Measurements from ENCODE around the gene LDLRAD3.

The LDLRAD3 gene

DNA sequence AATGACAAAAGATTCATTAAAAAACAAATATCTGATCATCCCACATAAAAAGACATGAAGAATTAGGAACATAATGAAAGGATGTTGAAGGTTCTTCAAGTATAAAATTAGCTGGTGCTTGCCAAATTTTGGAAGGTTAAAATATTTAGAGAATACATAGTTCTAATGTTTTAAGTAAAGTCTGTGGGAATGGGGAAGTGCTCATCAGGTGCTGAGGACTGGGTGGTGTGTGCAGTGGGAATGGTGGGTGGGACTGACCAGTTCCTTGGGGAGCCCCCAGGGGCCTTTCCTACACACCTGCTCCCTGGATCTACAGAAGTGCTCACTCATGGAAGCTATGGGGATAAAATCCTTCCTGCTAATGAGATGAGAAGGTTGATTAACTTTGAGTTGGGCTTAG is 11.8 kb downstream of the LDLRAD3 start:
- H3K36me3 ChIP-seq (ENCODE audit: control insufficient read depth, insufficient read depth, low read length), result no peaks in the 10 kb centered on the region
- no peak overlapping the region for H3K9ac ChIP-seq (ENCODE audit: low read depth, low read length)
- no peaks in the 10 kb centered on the region for H3K9me3 ChIP-seq (ENCODE audit: control insufficient read depth, insufficient read depth, low read length)
- no peaks in the 10 kb centered on the region for H3K27me3 ChIP-seq (ENCODE audit: control insufficient read depth, insufficient read depth, low read length)
- H3K4me1 ChIP-seq (ENCODE audit: control insufficient read depth, insufficient read depth, low read length), result no peaks in the 10 kb centered on the region; the same call in 1 of the 2 replicates
- no peak overlapping the region for H3K27ac ChIP-seq (ENCODE audit: low read depth, low read length)
- no peak overlapping the region for H3K4me3 ChIP-seq (ENCODE audit: low read depth, low read length)

- no peak overlapping the region for H3K27ac ChIP-seq (ENCODE audit: low read depth, low read length)
- H3K4me3 ChIP-seq (ENCODE audit: low read depth, low read length), result no peak overlapping the region
- peaks cover 23% of the 10 kb centered on the region for H3K4me1 ChIP-seq (ENCODE audit: control insufficient read depth, insufficient read depth, low read length)
- no peak overlapping the region for H3K9ac ChIP-seq (ENCODE audit: low read depth, low read length)
- no peaks in the 10 kb centered on the region for H3K36me3 ChIP-seq (ENCODE audit: control insufficient read depth, insufficient read depth, low read length)
- 0 out of 2 replicates have a peak, but pooled peaks cover 3% of the 10 kb centered on the region for H3K9me3 ChIP-seq (ENCODE audit: control insufficient read depth, insufficient read depth, low read length)
- H3K27me3 ChIP-seq (ENCODE audit: control insufficient read depth, insufficient read depth, low read length), result no peaks in the 10 kb centered on the region
Measured at GRCh38 chr11:35962369-35963138, 18.7 kb downstream of the LDLRAD3 start.

- H3K9me3 ChIP-seq (ENCODE audit: control insufficient read depth, insufficient read depth, low read length), result 0 out of 2 replicates have a peak, but pooled peaks cover 3% of the 10 kb centered on the region
- H3K4me3 ChIP-seq (ENCODE audit: low read depth, low read length), result no peak overlapping the region
- no peaks in the 10 kb centered on the region for H3K27me3 ChIP-seq (ENCODE audit: control insufficient read depth, insufficient read depth, low read length)
- H3K4me1 ChIP-seq (ENCODE audit: control insufficient read depth, insufficient read depth, low read length), result peaks cover 23% of the 10 kb centered on the region
- H3K9ac ChIP-seq (ENCODE audit: low read depth, low read length), result no peak overlapping the region
- H3K27ac ChIP-seq (ENCODE audit: low read depth, low read length), result no peak overlapping the region
- H3K36me3 ChIP-seq (ENCODE audit: control insufficient read depth, insufficient read depth, low read length), result no peaks in the 10 kb centered on the region
Measured at GRCh38 chr11:35963911-35964310, 20.0 kb downstream of the LDLRAD3 start.

DNA sequence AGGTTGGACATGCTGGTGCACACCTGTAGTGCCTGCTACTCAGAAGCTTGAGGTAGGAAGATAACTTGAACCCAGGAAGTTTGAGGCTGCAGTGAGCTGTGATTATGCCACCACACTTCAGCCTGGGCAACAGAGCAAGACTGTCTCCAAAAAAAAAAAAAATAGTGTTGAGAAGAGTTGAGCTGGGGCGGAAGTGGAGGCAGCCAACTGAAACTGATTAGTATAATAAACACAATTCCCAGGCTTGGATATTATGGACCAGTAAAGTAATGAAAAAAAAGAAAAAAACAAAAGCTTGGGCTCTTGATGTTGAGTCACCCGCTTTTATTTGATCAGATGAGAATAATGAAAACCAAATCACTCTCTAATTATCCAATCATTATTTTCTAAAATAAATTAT is 21.0 kb downstream of the LDLRAD3 start:
- no peak overlapping the region for H3K4me3 ChIP-seq (ENCODE audit: low read depth, low read length)
- H3K27ac ChIP-seq (ENCODE audit: low read depth, low read length), result no peak overlapping the region
- no peaks in the 10 kb centered on the region for H3K36me3 ChIP-seq (ENCODE audit: control insufficient read depth, insufficient read depth, low read length)
- H3K9ac ChIP-seq (ENCODE audit: low read depth, low read length), result no peak overlapping the region
- H3K27me3 ChIP-seq (ENCODE audit: control insufficient read depth, insufficient read depth, low read length), result no peaks in the 10 kb centered on the region
- H3K4me1 ChIP-seq (ENCODE audit: control insufficient read depth, insufficient read depth, low read length), result peaks cover 23% of the 10 kb centered on the region
- 0 out of 2 replicates have a peak, but pooled peaks cover 3% of the 10 kb centered on the region for H3K9me3 ChIP-seq (ENCODE audit: control insufficient read depth, insufficient read depth, low read length)

DNA sequence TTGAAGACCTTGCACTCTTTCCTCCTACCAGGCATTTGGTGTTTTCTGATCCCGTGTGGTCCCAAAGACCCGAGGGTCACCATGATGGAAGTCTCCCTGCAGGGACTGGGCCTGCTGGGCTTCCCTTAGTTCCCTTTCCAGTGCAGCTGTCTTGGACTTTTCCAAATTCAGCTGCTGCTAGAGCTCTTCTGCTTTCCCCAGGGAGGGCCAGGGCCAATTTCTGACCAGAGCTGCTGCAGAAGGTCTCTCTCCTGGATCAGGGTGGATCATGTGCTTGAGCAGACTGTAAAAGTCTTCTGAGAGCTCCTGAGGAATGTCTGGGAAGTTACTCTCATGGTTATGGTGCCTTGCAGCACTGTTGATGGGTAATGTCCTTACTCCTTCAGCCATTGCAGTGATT is 23.2 kb downstream of the LDLRAD3 start:
- H3K36me3 ChIP-seq (ENCODE audit: control insufficient read depth, insufficient read depth, low read length), result no peaks in the 10 kb centered on the region
- 0 out of 2 replicates have a peak, but pooled peaks cover 3% of the 10 kb centered on the region for H3K9me3 ChIP-seq (ENCODE audit: control insufficient read depth, insufficient read depth, low read length)
- H3K27ac ChIP-seq (ENCODE audit: low read depth, low read length), result no peak overlapping the region
- H3K4me1 ChIP-seq (ENCODE audit: control insufficient read depth, insufficient read depth, low read length), result peaks cover 11% of the 10 kb centered on the region
- no peak overlapping the region for H3K4me3 ChIP-seq (ENCODE audit: low read depth, low read length)
- no peak overlapping the region for H3K9ac ChIP-seq (ENCODE audit: low read depth, low read length)
- no peaks in the 10 kb centered on the region for H3K27me3 ChIP-seq (ENCODE audit: control insufficient read depth, insufficient read depth, low read length)

DNA sequence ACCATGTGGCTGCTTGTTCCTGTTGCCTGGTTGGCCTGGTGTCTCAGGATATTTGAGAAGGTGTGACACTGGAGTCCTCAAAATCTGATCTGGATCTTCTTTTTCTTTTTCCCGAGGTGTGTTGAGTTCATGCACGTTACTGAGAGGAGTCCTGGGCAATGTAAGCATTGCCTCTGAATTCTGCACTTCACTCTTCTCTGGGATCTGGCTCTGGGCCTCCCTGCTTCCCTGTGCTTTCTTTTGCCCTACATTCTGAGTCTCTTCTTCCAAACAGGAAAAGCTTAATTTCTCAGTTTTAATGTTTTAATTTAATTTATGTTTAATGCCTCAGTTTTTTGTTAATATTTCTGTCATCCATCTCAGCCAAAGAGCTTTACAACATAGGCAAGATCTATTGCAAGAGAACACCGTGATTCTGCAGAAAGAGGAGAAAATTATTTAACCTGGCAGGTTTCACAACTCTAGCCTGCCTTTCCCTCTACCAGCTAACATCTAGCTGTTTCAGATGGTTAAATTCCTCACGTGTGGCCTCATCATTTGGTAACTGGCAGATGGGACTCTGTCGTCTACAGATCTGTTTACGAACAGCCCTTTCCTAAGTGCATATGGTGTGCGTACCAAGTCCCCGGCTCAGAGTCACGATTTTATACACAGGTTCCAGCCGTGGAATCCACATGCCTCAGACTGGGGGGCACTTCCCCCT is 24.7 kb downstream of the LDLRAD3 start:
- Histone ChIP-seq H3K9me3 (ENCODE audit: control insufficient read depth, insufficient read depth, low read length) (peaks cover 2% of the 10 kb centered on the region; the same call in 1 of the 2 replicates), H3K27me3 (ENCODE audit: control insufficient read depth, insufficient read depth, low read length) (no peaks in the 10 kb centered on the region), H3K9ac (ENCODE audit: low read depth, low read length) (no peak overlapping the region), H3K36me3 (ENCODE audit: control insufficient read depth, insufficient read depth, low read length) (no peaks in the 10 kb centered on the region), H3K27ac (ENCODE audit: low read depth, low read length) (no peak overlapping the region), H3K4me1 (ENCODE audit: control insufficient read depth, insufficient read depth, low read length) (peaks cover 10% of the 10 kb centered on the region), H3K4me3 (ENCODE audit: low read depth, low read length) (no peak overlapping the region)

GRCh38 chr11:35969089-35970042 is 25.5 kb downstream of the LDLRAD3 start:
- no peak overlapping the region for H3K27ac ChIP-seq (ENCODE audit: low read depth, low read length)
- H3K27me3 ChIP-seq (ENCODE audit: control insufficient read depth, insufficient read depth, low read length), result no peaks in the 10 kb centered on the region
- H3K9ac ChIP-seq (ENCODE audit: low read depth, low read length), result no peak overlapping the region
- H3K36me3 ChIP-seq (ENCODE audit: control insufficient read depth, insufficient read depth, low read length), result no peaks in the 10 kb centered on the region
- peaks cover 6% of the 10 kb centered on the region for H3K9me3 ChIP-seq (ENCODE audit: control insufficient read depth, insufficient read depth, low read length)
- no peak overlapping the region for H3K4me3 ChIP-seq (ENCODE audit: low read depth, low read length)
- peaks cover 10% of the 10 kb centered on the region for H3K4me1 ChIP-seq (ENCODE audit: control insufficient read depth, insufficient read depth, low read length)

- no peak overlapping the region for H3K9ac ChIP-seq (ENCODE audit: low read depth, low read length)
- 0 out of 2 replicates have a peak, but pooled peaks cover 4% of the 10 kb centered on the region for H3K36me3 ChIP-seq (ENCODE audit: control insufficient read depth, insufficient read depth, low read length)
- peaks cover 6% of the 10 kb centered on the region for H3K9me3 ChIP-seq (ENCODE audit: control insufficient read depth, insufficient read depth, low read length)
- no peak overlapping the region for H3K4me3 ChIP-seq (ENCODE audit: low read depth, low read length)
- peaks cover 4% of the 10 kb centered on the region; the same call in 1 of the 2 replicates for H3K4me1 ChIP-seq (ENCODE audit: control insufficient read depth, insufficient read depth, low read length)
- no peaks in the 10 kb centered on the region for H3K27me3 ChIP-seq (ENCODE audit: control insufficient read depth, insufficient read depth, low read length)
- H3K27ac ChIP-seq (ENCODE audit: low read depth, low read length), result no peak overlapping the region
Measured at GRCh38 chr11:35970445-35970844, 26.6 kb downstream of the LDLRAD3 start.

DNA sequence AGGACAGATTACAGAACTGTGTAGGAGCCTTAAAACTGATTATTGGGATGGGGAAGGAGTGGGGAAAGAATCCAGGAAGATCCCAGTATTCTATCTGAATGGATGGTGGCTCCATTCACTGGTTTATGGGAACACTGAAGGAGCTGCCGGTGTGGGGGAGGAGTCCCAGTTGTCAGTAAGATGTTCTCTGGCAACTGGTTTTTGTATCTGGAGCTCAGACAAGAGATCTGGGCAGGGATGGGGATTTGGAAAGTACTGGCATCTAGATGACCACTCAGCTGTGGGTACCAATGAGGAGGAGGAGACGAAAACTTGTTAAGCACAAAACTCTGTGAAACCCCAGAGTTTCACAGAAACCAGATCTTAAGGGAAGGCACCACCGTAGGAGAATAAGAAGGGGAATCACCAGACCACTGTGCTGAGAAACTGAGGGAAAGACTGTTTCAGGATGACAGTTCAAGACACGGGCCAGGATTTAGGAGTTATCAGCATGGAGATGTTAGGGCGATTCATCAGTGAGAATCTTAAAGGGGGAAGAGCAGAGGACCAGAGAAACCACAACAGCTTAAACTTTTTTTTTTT is 28.1 kb downstream of the LDLRAD3 start:
- H3K9ac ChIP-seq (ENCODE audit: low read depth, low read length), result no peak overlapping the region
- H3K9me3 ChIP-seq (ENCODE audit: control insufficient read depth, insufficient read depth, low read length), result peaks cover 6% of the 10 kb centered on the region
- no peaks in the 10 kb centered on the region for H3K4me1 ChIP-seq (ENCODE audit: control insufficient read depth, insufficient read depth, low read length)
- H3K36me3 ChIP-seq (ENCODE audit: control insufficient read depth, insufficient read depth, low read length), result 0 out of 2 replicates have a peak, but pooled peaks cover 4% of the 10 kb centered on the region
- no peaks in the 10 kb centered on the region for H3K27me3 ChIP-seq (ENCODE audit: control insufficient read depth, insufficient read depth, low read length)
- H3K4me3 ChIP-seq (ENCODE audit: low read depth, low read length), result no peak overlapping the region
- no peak overlapping the region for H3K27ac ChIP-seq (ENCODE audit: low read depth, low read length)

GRCh38 chr11:35974882-35975589 is 31.2 kb downstream of the LDLRAD3 start:
- Histone ChIP-seq H3K9me3 (ENCODE audit: control insufficient read depth, insufficient read depth, low read length) (peaks cover 6% of the 10 kb centered on the region), H3K27me3 (ENCODE audit: control insufficient read depth, insufficient read depth, low read length) (no peaks in the 10 kb centered on the region), H3K4me3 (ENCODE audit: low read depth, low read length) (no peak overlapping the region), H3K9ac (ENCODE audit: low read depth, low read length) (no peak overlapping the region), H3K4me1 (ENCODE audit: control insufficient read depth, insufficient read depth, low read length) (peaks cover 27% of the 10 kb centered on the region), H3K27ac (ENCODE audit: low read depth, low read length) (no peak overlapping the region), H3K36me3 (ENCODE audit: control insufficient read depth, insufficient read depth, low read length) (0 out of 2 replicates have a peak, but pooled peaks cover 4% of the 10 kb centered on the region)
